IMR-90 (cell line): Measurements from ENCODE around the gene SMYD5. TPM values are rescaled to one million over a fixed set of nuclear protein-coding genes. Genes with fewer than 3 reads are reported as not detected.
"Not testable (repeated sequence)": the region's sequence is repeated elsewhere in the genome, so short reads cannot be mapped to it uniquely, and the experiment has no call there.

Source experiments
- ATAC-seq: fragments of 200-7000 bp; cut with Tn5 transposase; 2 replicates; pipeline ENCODE4 v1.9.1; 2020; ENCODE audit warnings: low read depth, mild to moderate bottlenecking, moderate library complexity
- BruUV-seq: library from RNA; stranded (reverse); fragments of 400-500 nt; replicated peaks from 2 replicates; lab custom pipeline; 2021; lab: Mats Ljungman, UMichigan
- CTCF ChIA-PET: fragments of 300-600 bp; formaldehyde crosslinking; extraction: SDS; loops from one replicate; lab custom pipeline; 2021; ENCODE audit warnings: antibody characterized with exemption; lab: Yijun Ruan, JAX
- POLR2A ChIA-PET: fragments of 300-600 bp; sonication (Branson Sonifier 250); formaldehyde crosslinking; loops from one replicate; lab custom pipeline; 2022; ENCODE audit warnings: antibody characterized with exemption; ENCODE audit not compliant: unreplicated experiment; lab: Charles Lee
- DNase-seq: peaks from one replicate; pipeline ENCODE4 v3.0.0; 2013
- H2AFZ ChIP-seq: replicated peaks from 2 replicates; pipeline ENCODE3; 2013; ENCODE audit warnings: low read length, mild to moderate bottlenecking; ENCODE audit not compliant: poor library complexity
- H2AK5ac ChIP-seq: 2 replicates; pipeline ENCODE4 v1.6.1; 2013; ENCODE audit warnings: low read depth, low read length, inconsistent platforms
- H2AK9ac ChIP-seq: replicated peaks from 2 replicates; pipeline ENCODE3; 2013; ENCODE audit warnings: mild to moderate bottlenecking, low read depth, low read length, moderate library complexity; ENCODE audit not compliant: poor library complexity
- H2BK120ac ChIP-seq: 2 replicates; pipeline ENCODE4 v1.6.1; 2013; ENCODE audit warnings: low read depth, low read length, inconsistent platforms
- H2BK15ac ChIP-seq: 3 replicates; pipeline ENCODE4 v1.6.1; 2013; ENCODE audit warnings: low read depth, low read length, inconsistent platforms
- H2BK20ac ChIP-seq: 2 replicates; pipeline ENCODE4 v1.6.1; 2013; ENCODE audit warnings: low read depth, mild to moderate bottlenecking, inconsistent platforms, low read length, moderate library complexity
- H2BK5ac ChIP-seq: 2 replicates; pipeline ENCODE4 v1.6.1; 2013; ENCODE audit warnings: mild to moderate bottlenecking, low read depth, low read length, inconsistent platforms; ENCODE audit not compliant: poor library complexity, severe bottlenecking
- H3K14ac ChIP-seq: replicated peaks from 2 replicates; pipeline ENCODE4 v1.6.1; 2013; ENCODE audit warnings: low read depth, low read length, inconsistent platforms
- H3K18ac ChIP-seq: 2 replicates; pipeline ENCODE4 v1.6.1; 2013; ENCODE audit warnings: low read depth, low read length, control low read depth
- H3K23ac ChIP-seq: 2 replicates; pipeline ENCODE4 v1.6.1; 2013; ENCODE audit warnings: low read depth, low read length, inconsistent platforms
- H3K27ac ChIP-seq: 2 replicates; pipeline ENCODE4 v1.5.1; 2013; ENCODE audit warnings: mild to moderate bottlenecking, control low read depth, low read length; ENCODE audit not compliant: insufficient read depth
- H3K27me3 ChIP-seq: 2 replicates; pipeline ENCODE4 v1.6.1; 2013; ENCODE audit warnings: low read length; ENCODE audit not compliant: control insufficient read depth, insufficient read depth
- H3K36me3 ChIP-seq: 2 replicates; pipeline ENCODE4 v1.6.1; 2013; ENCODE audit warnings: low read length, mixed read lengths; ENCODE audit not compliant: control insufficient read depth, insufficient read depth
- H3K4ac ChIP-seq: 2 replicates; pipeline ENCODE4 v1.6.1; 2013; ENCODE audit warnings: low read depth, low read length, inconsistent platforms
- H3K4me1 ChIP-seq: 2 replicates; pipeline ENCODE4 v1.6.1; 2013; ENCODE audit warnings: low read length, mixed read lengths; ENCODE audit not compliant: control insufficient read depth, insufficient read depth
- H3K4me2 ChIP-seq: 2 replicates; pipeline ENCODE4 v1.6.1; 2013; ENCODE audit warnings: low read depth, mild to moderate bottlenecking, control low read depth, low read length, moderate library complexity
- H3K4me3 ChIP-seq: 2 replicates; pipeline ENCODE4 v1.5.1; 2013; ENCODE audit warnings: low read depth, mild to moderate bottlenecking, control low read depth, low read length, moderate library complexity; ENCODE audit not compliant: insufficient read depth
- H3K56ac ChIP-seq: 2 replicates; pipeline ENCODE4 v1.6.1; 2013; ENCODE audit warnings: low read length, inconsistent platforms; ENCODE audit not compliant: insufficient read depth; ENCODE audit errors: extremely low read depth
- H3K79me1 ChIP-seq, 2 experiments: 2 replicates each; pipeline ENCODE4 v1.6.1; 2013; ENCODE audit warnings: low read length in 2 of 2, inconsistent platforms in 1 of 2, low read depth in 1 of 2
- H3K9ac ChIP-seq: 2 replicates; pipeline ENCODE4 v1.6.1; 2013; ENCODE audit warnings: low read depth, low read length, control low read depth
- H3K9me1 ChIP-seq: 2 replicates; pipeline ENCODE4 v1.6.1; 2013; ENCODE audit warnings: low read length, inconsistent platforms; ENCODE audit not compliant: insufficient read depth
- H3K9me3 ChIP-seq: 2 replicates; pipeline ENCODE4 v1.6.1; 2013; ENCODE audit warnings: low read length; ENCODE audit not compliant: control insufficient read depth, insufficient read depth
- H4K20me1 ChIP-seq: 2 replicates; pipeline ENCODE4 v1.6.1; 2013; ENCODE audit warnings: low read length, inconsistent platforms; ENCODE audit not compliant: insufficient read depth
- H4K5ac ChIP-seq: 2 replicates; pipeline ENCODE4 v1.6.1; 2013; ENCODE audit warnings: mild to moderate bottlenecking, low read depth, low read length, control low read depth
- H4K8ac ChIP-seq, 2 experiments: 2 replicates each; pipeline ENCODE4 v1.6.1; 2013; ENCODE audit warnings: low read depth in 2 of 2, low read length in 2 of 2, control low read depth in 1 of 2, inconsistent platforms in 1 of 2
- H4K91ac ChIP-seq: 2 replicates; pipeline ENCODE4 v1.6.1; 2013; ENCODE audit warnings: low read depth, low read length, inconsistent platforms; ENCODE audit not compliant: insufficient read depth
- CEBPB ChIP-seq: IDR thresholded peaks from 2 replicates; pipeline ENCODE4 v1.6.1; 2012; ENCODE audit warnings: low read depth, low read length, improper control_type of control experiment
- CHD1 ChIP-seq: IDR thresholded peaks from 2 replicates; pipeline ENCODE4 v1.6.1; 2012; ENCODE audit warnings: low read depth, low read length, improper control_type of control experiment
- MAFK ChIP-seq: IDR thresholded peaks from 2 replicates; pipeline ENCODE4 v1.6.1; 2012; ENCODE audit warnings: low read depth, low read length, improper control_type of control experiment
- MAZ ChIP-seq: IDR thresholded peaks from 2 replicates; pipeline ENCODE4 v1.6.1; 2012; ENCODE audit warnings: low read depth, mild to moderate bottlenecking, low read length, improper control_type of control experiment, moderate library complexity, borderline replicate concordance
- POLR2A ChIP-seq: IDR thresholded peaks from 2 replicates; pipeline ENCODE4 v1.6.1; 2012; ENCODE audit warnings: mild to moderate bottlenecking, low read depth, low read length
- WGBS, 2 experiments: methylation state at CpG; one replicate each; pipeline versions ENCODE4 v1.1.5 to v1.1.7; 2013; ENCODE audit warnings: missing lambda C conversion rate in 2 of 2; ENCODE audit not compliant: insufficient read length in 1 of 2; ENCODE audit errors: extremely low coverage in 2 of 2; 5-methylcytosine and 5-hydroxymethylcytosine counted together
- dilution Hi-C: fragments of 300-500 bp; cut with HindIII; formaldehyde crosslinking; loops from one replicate; pipeline ENCODE4 v1.14.3; 2018; ENCODE audit warnings: low sequenced_read_pairs; ENCODE audit not compliant: unreplicated experiment
- in situ Hi-C: fragments of 300-500 bp; cut with MboI; formaldehyde crosslinking; loops from 3 replicates; pipeline ENCODE4 v1.14.3; 2019; ENCODE audit warnings: low sequenced_read_pairs, inconsistent platforms, mixed read lengths
- intact Hi-C: fragments of 100-400 bp; cut with micrococcal nuclease; formaldehyde crosslinking; loops from 2 replicates; pipeline ENCODE4 v1.10.0; 2022
- polyA plus RNA-seq, 3 experiments: library from polyadenylated mRNA; depleted of rRNA; stranded (reverse); fragments of >200 nt; gene quantifications; 2 replicates each; pipeline ENCODE4 v1.2.3, GENCODE V29; 2012; ENCODE audit warnings: low replicate concordance in 1 of 3
- total RNA-seq: library from RNA; depleted of rRNA; stranded (reverse); fragments of >200 nt; gene quantifications from 2 replicates; pipeline ENCODE4 v1.2.3, GENCODE V29; 2012
- TF ChIP-seq, protein P1 (sequence below): conservative IDR thresholded peaks from 2 replicates; pipeline ENCODE4 v1.5.1; 2012; ENCODE audit warnings: mild to moderate bottlenecking, low read depth, low read length, improper control_type of control experiment

Gene SMYD5
- total and polyA plus RNA-seq, 2 of the 4 experiments (the other 2 are of a cell fraction): 17.8 to 19.7 TPM

GRCh38 chr2:73197579-73197978 is 16.5 kb upstream of the SMYD5 start:
- no peaks in the 10 kb centered on the region for H3K9me1 ChIP-seq
- intact Hi-C loops (no loop called here), in situ Hi-C loops (no loop called here), dilution Hi-C loops (no loop called here)
- BruUV-seq: no TSS peak
- peaks cover 43% of the 10 kb centered on the region for H3K27me3 ChIP-seq
- H2AK5ac ChIP-seq: no peak overlapping the region
- H3K4me2 ChIP-seq: no peak overlapping the region
- no peak overlapping the region for H2BK15ac ChIP-seq
- ATAC-seq: no peak
- H2BK20ac ChIP-seq: no peak overlapping the region
- no peak overlapping the region for H3K23ac ChIP-seq
- H3K9ac ChIP-seq: no peak overlapping the region
- POLR2A ChIA-PET: no interaction called here
- H2BK120ac ChIP-seq: no peak overlapping the region
- no peak overlapping the region for H2BK5ac ChIP-seq
- H4K5ac ChIP-seq: no peak overlapping the region
- TF ChIP-seq, protein P1, sequence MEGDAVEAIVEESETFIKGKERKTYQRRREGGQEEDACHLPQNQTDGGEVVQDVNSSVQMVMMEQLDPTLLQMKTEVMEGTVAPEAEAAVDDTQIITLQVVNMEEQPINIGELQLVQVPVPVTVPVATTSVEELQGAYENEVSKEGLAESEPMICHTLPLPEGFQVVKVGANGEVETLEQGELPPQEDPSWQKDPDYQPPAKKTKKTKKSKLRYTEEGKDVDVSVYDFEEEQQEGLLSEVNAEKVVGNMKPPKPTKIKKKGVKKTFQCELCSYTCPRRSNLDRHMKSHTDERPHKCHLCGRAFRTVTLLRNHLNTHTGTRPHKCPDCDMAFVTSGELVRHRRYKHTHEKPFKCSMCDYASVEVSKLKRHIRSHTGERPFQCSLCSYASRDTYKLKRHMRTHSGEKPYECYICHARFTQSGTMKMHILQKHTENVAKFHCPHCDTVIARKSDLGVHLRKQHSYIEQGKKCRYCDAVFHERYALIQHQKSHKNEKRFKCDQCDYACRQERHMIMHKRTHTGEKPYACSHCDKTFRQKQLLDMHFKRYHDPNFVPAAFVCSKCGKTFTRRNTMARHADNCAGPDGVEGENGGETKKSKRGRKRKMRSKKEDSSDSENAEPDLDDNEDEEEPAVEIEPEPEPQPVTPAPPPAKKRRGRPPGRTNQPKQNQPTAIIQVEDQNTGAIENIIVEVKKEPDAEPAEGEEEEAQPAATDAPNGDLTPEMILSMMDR: no peak
- TF ChIP-seq POLR2A (no peak), MAFK (no peak), CEBPB (no peak), CHD1 (no peak), MAZ (no peak)
- no peaks in the 10 kb centered on the region for H3K9me3 ChIP-seq
- no peaks in the 10 kb centered on the region for H3K36me3 ChIP-seq
- H3K56ac ChIP-seq: no peak overlapping the region
- H3K18ac ChIP-seq: no peak overlapping the region
- no peak overlapping the region for H3K27ac ChIP-seq
- H4K91ac ChIP-seq: no peak overlapping the region
- no peak overlapping the region for H3K4ac ChIP-seq
- H4K8ac ChIP-seq: no peak overlapping the region
- DNase-seq: no peak
- peaks cover 2% of the 10 kb centered on the region; the same call in 1 of the 2 replicates for H3K4me1 ChIP-seq
- H3K14ac ChIP-seq: no peak overlapping the region
- H4K20me1 ChIP-seq: no peaks in the 10 kb centered on the region
- CTCF ChIA-PET: no interaction called here
- H2AK9ac ChIP-seq: no peak overlapping the region
- no peaks in the 10 kb centered on the region for H3K79me1 ChIP-seq
- H3K4me3 ChIP-seq: no peak overlapping the region
- no peak overlapping the region for H2AFZ ChIP-seq

GRCh38 chr2:73200281-73200680 is 13.8 kb upstream of the SMYD5 start:
- CTCF ChIA-PET, H3K79me1 ChIP-seq, POLR2A ChIA-PET, H4K91ac ChIP-seq, H3K23ac ChIP-seq, H3K36me3 ChIP-seq, H3K9ac ChIP-seq, H3K4me1 ChIP-seq, H3K18ac ChIP-seq, H2BK5ac ChIP-seq, H4K5ac ChIP-seq, H3K9me3 ChIP-seq, H3K9me1 ChIP-seq, H3K4ac ChIP-seq, ATAC-seq, H4K8ac ChIP-seq, dilution Hi-C loops, H3K27ac ChIP-seq, H3K14ac ChIP-seq, H4K20me1 ChIP-seq, H3K56ac ChIP-seq, DNase-seq, H2BK15ac ChIP-seq, H3K4me2 ChIP-seq, intact Hi-C loops, H2AFZ ChIP-seq, H3K4me3 ChIP-seq, H2AK5ac ChIP-seq, H2AK9ac ChIP-seq, H2BK120ac ChIP-seq, BruUV-seq, H2BK20ac ChIP-seq, in situ Hi-C loops: not testable (repeated sequence)
- peaks cover 66% of the 10 kb centered on the region for H3K27me3 ChIP-seq
- WGBS, 2 experiments: no CpG with 5 or more reads among the region's 10 CpGs
